Skin epidermis (tissue), 12 donors: ENCODE data around the gene IL1R1.

ENCODE experiments used
- H3K27ac ChIP-seq, 21 experiments: fragments of 200-600 bp; sonication (generic) in 11 of 21; one replicate each; pipeline ENCODE4 v1.5.0; 2020; ENCODE audit warnings: mild to moderate bottlenecking in 3 of 21, inconsistent platforms in 2 of 21, moderate library complexity in 2 of 21
- H3K4me3 ChIP-seq, 7 experiments: fragments of 200-600 bp; sonication (generic) in 2 of 7; one replicate each; pipeline ENCODE4 v1.5.0; 2020; ENCODE audit warnings: inconsistent platforms in 2 of 7, mild to moderate bottlenecking in 2 of 7, moderate library complexity in 1 of 7

Gene IL1R1

DNA sequence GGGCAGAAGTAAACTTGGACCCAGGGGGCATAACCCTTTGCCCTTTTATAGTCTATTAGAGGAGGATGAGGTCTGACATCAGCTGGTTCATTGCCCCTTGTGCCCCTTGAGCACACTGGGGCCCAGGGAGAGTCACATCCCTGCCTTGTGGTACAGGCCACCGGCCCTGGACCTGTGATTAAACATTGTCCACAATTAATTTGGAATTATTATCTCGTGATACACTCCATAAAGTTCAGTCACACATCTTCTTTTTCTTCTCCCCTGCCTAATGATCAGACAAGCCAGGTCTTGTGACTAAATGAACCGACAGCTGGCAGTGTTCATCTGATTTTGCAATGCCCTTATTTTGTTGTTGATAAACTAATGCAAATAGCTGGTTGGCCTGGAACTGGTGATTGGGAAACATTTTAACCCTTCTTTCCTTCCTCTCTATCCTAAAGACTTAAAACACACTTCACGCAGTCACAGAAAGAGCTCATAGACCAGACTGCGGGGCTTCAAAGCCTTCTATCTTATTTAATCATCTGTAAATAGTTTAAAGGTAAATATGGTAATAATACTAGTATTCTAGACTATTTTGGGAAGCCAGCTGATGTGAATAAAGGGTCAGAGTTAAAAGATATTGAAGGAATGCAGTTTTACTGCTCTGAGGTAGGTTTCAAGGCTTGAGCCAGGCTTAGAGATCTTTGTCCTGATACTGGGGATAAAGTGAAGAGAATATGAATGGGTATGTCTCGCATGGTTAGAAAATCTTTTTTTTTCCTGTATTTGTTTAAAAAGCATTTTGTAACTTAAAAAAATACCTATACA lies 13.4 kb downstream of the IL1R1 start:
- H3K27ac ChIP-seq, result peak overlapping the region in 20 of 21 experiments; percentile 30 to 92 (median 74)
- H3K4me3 ChIP-seq, result no peak overlapping the region

GRCh38 chr2:102158011-102158755 lies 15.6 kb downstream of the IL1R1 start:
- no peak overlapping the region for H3K4me3 ChIP-seq
- H3K27ac ChIP-seq, result peak overlapping the region in 5 of 21 experiments; percentile 0 to 58 (median 21)

GRCh38 chr2:102159295-102159694 lies 16.7 kb downstream of the IL1R1 start:
- Histone ChIP-seq H3K4me3 (no peak overlapping the region), H3K27ac (peak overlapping the region in 6 of 21 experiments; percentile 0 to 32 (median 8))

GRCh38 chr2:102166189-102166845 lies 23.8 kb downstream of the IL1R1 start:
- H3K27ac ChIP-seq, result peak overlapping the region in 2 of 21 experiments; percentile 20 to 34

DNA sequence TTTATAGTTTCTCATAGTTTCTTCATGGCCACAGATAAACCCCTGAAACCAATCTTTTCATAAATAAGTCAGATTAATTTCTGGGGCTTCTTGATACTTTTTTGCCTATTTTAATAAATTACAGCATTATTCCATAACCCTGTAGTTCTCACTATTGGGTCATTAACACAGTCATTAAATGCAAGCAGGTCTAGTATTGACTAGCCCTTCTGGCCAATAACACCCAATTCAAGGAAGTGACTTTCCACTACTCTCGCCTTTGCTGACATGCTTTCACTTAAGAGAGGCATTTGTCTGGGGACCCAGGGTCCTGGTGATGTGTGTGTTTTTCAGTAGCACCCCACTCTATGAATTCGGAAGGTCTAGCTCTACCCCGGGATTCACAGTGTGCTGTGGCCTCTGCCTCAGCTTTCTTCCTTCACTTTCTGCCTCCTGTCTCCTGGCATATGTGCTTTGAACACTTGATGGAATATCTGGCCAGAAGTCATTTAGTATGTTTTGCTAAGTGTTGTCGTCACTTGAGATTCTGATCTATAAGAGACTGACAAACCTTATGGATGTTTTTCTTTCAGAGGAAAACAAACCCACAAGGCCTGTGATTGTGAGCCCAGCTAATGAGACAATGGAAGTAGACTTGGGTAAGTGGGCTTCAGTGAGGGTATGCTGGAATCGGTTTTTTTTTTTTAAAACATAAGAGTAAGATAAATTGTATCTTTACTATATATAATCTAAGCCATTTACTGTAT lies 25.7 kb downstream of the IL1R1 start:
- Histone ChIP-seq H3K4me3 (no peak overlapping the region), H3K27ac (no peak overlapping the region)

More at GRCh38 chr2:102166189-102166845, 23.8 kb downstream of the IL1R1 start:
- H3K4me3 ChIP-seq, result no peak overlapping the region

DNA sequence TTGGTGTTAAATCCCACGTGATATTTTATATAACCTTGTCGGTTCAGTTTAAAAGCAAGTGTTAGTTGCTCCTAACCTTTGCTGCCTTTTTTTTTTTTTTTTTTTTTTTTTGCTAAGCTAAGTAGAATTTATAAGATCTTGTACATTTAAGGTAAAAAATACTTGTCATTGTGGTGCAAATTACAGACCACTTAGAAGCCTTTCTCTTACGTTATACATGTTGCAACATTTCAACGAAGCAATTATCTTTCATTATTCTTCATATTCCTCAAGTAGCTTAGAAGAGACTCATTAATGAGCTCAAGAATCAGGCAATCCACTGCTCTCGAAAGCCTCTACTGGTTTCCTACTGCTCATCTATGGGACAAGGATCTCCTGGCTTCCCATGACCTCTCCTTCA lies 29.4 kb downstream of the IL1R1 start:
- Histone ChIP-seq H3K4me3 (no peak overlapping the region), H3K27ac (no peak overlapping the region)

GRCh38 chr2:102172745-102173144 lies 30.2 kb downstream of the IL1R1 start:
- Histone ChIP-seq H3K27ac (no peak overlapping the region), H3K4me3 (no peak overlapping the region)

- Histone ChIP-seq H3K4me3 (no peak overlapping the region), H3K27ac (no peak overlapping the region)
These were observed 33.6 kb downstream of the IL1R1 start for GRCh38 chr2:102176172-102176571.

DNA sequence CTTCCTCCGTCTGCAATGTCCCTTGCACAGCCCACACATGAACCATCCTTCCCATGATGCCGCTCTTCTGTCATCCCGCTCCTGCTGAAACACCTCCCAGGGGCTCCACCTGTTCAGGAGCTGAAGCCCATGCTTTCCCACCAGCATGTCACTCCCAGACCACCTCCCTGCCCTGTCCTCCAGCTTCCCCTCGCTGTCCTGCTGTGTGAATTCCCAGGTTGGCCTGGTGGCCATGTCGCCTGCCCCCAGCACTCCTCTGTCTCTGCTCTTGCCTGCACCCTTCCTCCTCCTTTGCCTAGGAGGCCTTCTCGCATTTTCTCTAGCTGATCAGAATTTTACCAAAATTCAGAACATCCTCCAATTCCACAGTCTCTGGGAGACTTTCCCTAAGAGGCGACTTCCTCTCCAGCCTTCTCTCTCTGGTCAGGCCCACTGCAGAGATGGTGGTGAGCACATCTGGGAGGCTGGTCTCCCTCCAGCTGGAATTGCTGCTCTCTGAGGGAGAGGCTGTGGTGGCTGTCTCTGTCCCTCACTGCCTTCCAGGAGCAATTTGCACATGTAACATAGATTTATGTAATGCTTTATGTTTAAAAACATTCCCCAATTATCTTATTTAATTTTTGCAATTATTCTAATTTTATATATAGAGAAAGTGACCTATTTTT lies 35.4 kb downstream of the IL1R1 start:
- Histone ChIP-seq H3K27ac (peak overlapping the region in 2 of 21 experiments; percentile 26 to 43), H3K4me3 (no peak overlapping the region)

DNA sequence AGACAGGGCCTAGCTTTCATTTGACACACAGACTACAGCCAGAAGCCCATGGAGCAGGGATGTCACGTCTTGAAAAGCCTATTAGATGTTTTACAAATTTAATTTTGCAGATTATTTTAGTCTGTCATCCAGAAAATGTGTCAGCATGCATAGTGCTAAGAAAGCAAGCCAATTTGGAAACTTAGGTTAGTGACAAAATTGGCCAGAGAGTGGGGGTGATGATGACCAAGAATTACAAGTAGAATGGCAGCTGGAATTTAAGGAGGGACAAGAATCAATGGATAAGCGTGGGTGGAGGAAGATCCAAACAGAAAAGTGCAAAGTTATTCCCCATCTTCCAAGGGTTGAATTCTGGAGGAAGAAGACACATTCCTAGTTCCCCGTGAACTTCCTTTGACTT lies 36.5 kb downstream of the IL1R1 start:
- Histone ChIP-seq H3K4me3 (no peak overlapping the region), H3K27ac (no peak overlapping the region)

- Histone ChIP-seq H3K4me3 (no peak overlapping the region), H3K27ac (no peak overlapping the region)
These were observed 37.5 kb downstream of the IL1R1 start for GRCh38 chr2:102179788-102180686.

GRCh38 chr2:102180687-102180999 lies 38.1 kb downstream of the IL1R1 start:
- Histone ChIP-seq H3K4me3 (no peak overlapping the region), H3K27ac (no peak overlapping the region)

DNA sequence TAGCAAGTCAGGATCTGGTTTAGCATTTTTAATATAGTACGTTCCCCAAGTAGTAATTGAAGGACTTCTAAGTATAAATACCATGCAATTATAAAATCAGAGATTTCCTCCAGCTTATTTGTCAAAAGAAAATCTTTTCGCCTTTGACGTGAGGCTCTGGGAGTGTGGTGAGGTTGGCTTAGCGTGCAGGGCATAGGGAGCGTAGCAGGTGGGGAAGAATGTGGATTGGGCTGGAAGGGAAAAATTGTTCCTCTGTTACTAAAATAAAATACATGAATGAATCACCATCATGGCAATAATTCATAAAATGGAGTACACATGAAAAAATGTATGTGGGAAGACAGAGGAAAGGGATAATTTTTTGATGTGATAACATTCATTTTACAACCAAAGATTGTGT lies 38.8 kb downstream of the IL1R1 start:
- no peak overlapping the region for H3K4me3 ChIP-seq
- H3K27ac ChIP-seq, result peak overlapping the region in 2 of 21 experiments; percentile 17 to 21

- no peak overlapping the region for H3K4me3 ChIP-seq
- peak overlapping the region in 5 of 21 experiments; percentile 17 to 34 (median 26) for H3K27ac ChIP-seq
These were observed 39.5 kb downstream of the IL1R1 start for GRCh38 chr2:102181919-102182635.

GRCh38 chr2:102184018-102184417 lies 41.5 kb downstream of the IL1R1 start:
- Histone ChIP-seq H3K4me3 (no peak overlapping the region), H3K27ac (no peak overlapping the region)

DNA sequence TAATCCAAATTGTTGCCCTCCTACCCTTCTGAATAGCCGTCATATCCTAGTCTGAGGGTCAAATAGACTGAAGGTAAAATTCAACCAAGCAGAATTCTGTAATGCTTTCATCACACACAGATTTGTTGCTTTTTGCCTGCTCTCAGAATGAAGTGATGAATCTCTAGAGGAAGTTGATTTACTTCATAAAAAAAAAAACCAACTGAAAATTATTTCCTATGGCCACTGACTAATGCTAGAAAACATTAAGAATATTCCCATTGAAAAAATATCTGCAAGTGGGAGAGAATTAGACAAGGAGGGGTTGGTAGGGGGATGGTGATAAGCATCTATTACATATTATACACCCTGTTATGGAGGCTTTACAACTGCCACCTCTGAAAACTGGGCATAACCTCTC lies 42.0 kb downstream of the IL1R1 start:
- Histone ChIP-seq H3K4me3 (no peak overlapping the region), H3K27ac (no peak overlapping the region)

GRCh38 chr2:102185347-102185746 lies 42.8 kb downstream of the IL1R1 start:
- Histone ChIP-seq H3K27ac (peak overlapping the region in 1 of 21 experiments; percentile 43), H3K4me3 (no peak overlapping the region)
